NCI-H82 (cell line): ENCODE results near the gene DEDD2.

Source experiments
- DNase-seq: peaks from one replicate; lab custom pipeline; 2025; lab: John Stamatoyannopoulos, UW

DEDD2 gene

GRCh38 chr19:42198676-42199439 lies 18.6 kb downstream of the DEDD2 start:
- no peak for DNase-seq

GRCh38 chr19:42197375-42197817 lies 20.1 kb downstream of the DEDD2 start:
- DNase-seq: no peak

- peak; percentile 22 for DNase-seq
Measured at GRCh38 chr19:42196011-42197001, 21.2 kb downstream of the DEDD2 start.

- no peak for DNase-seq
Measured at GRCh38 chr19:42193706-42194105, 23.8 kb downstream of the DEDD2 start.

- no peak for DNase-seq
Measured at GRCh38 chr19:42193294-42193693, 24.2 kb downstream of the DEDD2 start.

- DNase-seq: no peak
Measured at GRCh38 chr19:42191855-42192254, 25.6 kb downstream of the DEDD2 start.

- no peak for DNase-seq
Measured at GRCh38 chr19:42191330-42191729, 26.1 kb downstream of the DEDD2 start.

- DNase-seq: peak; percentile 84
Measured at GRCh38 chr19:42189133-42189532, 28.3 kb downstream of the DEDD2 start.

GRCh38 chr19:42188665-42189064 lies 28.8 kb downstream of the DEDD2 start:
- DNase-seq: no peak

GRCh38 chr19:42185277-42185676 lies 32.2 kb downstream of the DEDD2 start:
- no peak for DNase-seq

GRCh38 chr19:42184401-42184861 lies 33.0 kb downstream of the DEDD2 start:
- peak; percentile 96 for DNase-seq

- DNase-seq: peak; percentile 88
Measured at GRCh38 chr19:42178791-42179674, 38.4 kb downstream of the DEDD2 start.

- DNase-seq: no peak
Measured at GRCh38 chr19:42177686-42178019, 39.8 kb downstream of the DEDD2 start.

GRCh38 chr19:42176990-42177685 lies 40.3 kb downstream of the DEDD2 start:
- DNase-seq: peak; percentile 99

GRCh38 chr19:42176649-42176989 lies 40.9 kb downstream of the DEDD2 start:
- DNase-seq: peak; percentile 99

GRCh38 chr19:42175952-42176648 lies 41.4 kb downstream of the DEDD2 start:
- peak; percentile 79 for DNase-seq

- peak; percentile 79 for DNase-seq
Measured at GRCh38 chr19:42174958-42175734, 42.3 kb downstream of the DEDD2 start.

- no peak for DNase-seq
Measured at GRCh38 chr19:42174188-42174587, 43.3 kb downstream of the DEDD2 start.

GRCh38 chr19:42173695-42174094 lies 43.8 kb downstream of the DEDD2 start:
- DNase-seq: peak; percentile 77

GRCh38 chr19:42172261-42172660 lies 45.2 kb downstream of the DEDD2 start:
- DNase-seq: no peak
